Stimulated activated CD4-positive, alpha-beta T cell treated with anti-CD3 and anti-CD28 coated beads, Interleukin-1b, Interleukin-23, amount 100 ng/mL, for 1 hour (primary cell): Measurements from ENCODE around the gene DYRK4.
"Not testable (repeated sequence)": the region's sequence is repeated elsewhere in the genome, so short reads cannot be mapped to it uniquely, and the experiment has no call there.

Experiments used
- DNase-seq, 2 donors: peaks; one replicate each; pipeline ENCODE4 v3.0.0-alpha.2; 2020; ENCODE audit warnings: low read depth in 2 of 2

Gene DYRK4

GRCh38 chr12:4562034-4562657, at the start of gene DYRK4:
Gene DYRK4 (plus strand): TSS chr12:4562208. CDS start chr12:4562246, 38 bp downstream.
- DNase-seq: no peak

GRCh38 chr12:4518106-4518728, 43.8 kb upstream of the DYRK4 start:
- no peak for DNase-seq

- DNase-seq: not testable (repeated sequence)
These were observed 38.6 kb upstream of the DYRK4 start for GRCh38 chr12:4523443-4523842.

- no peak for DNase-seq
These were observed 35.0 kb upstream of the DYRK4 start for GRCh38 chr12:4526923-4527546.

- no peak for DNase-seq
These were observed 31.8 kb upstream of the DYRK4 start for GRCh38 chr12:4530160-4530559.

GRCh38 chr12:4530982-4531586, 30.9 kb upstream of the DYRK4 start:
- no peak for DNase-seq

GRCh38 chr12:4535092-4535491, 26.9 kb upstream of the DYRK4 start:
- no peak for DNase-seq

GRCh38 chr12:4535871-4536270, 26.1 kb upstream of the DYRK4 start:
- no peak for DNase-seq

- DNase-seq: peak; percentile 83 to 87
These were observed 23.5 kb upstream of the DYRK4 start, which contains the start of gene RAD51AP1 for GRCh38 chr12:4538207-4539160. Gene RAD51AP1 (plus strand): TSS chr12:4538890. CDS start chr12:4538940, 50 bp downstream.

GRCh38 chr12:4539167-4539870, 22.7 kb upstream of the DYRK4 start:
- DNase-seq: no peak

GRCh38 chr12:4540170-4540569, 21.8 kb upstream of the DYRK4 start:
- no peak for DNase-seq

- no peak for DNase-seq
These were observed 21.4 kb upstream of the DYRK4 start for GRCh38 chr12:4540638-4541037.

- no peak for DNase-seq
These were observed 16.8 kb upstream of the DYRK4 start for GRCh38 chr12:4545195-4545594.

- DNase-seq: no peak
These were observed 9.8 kb upstream of the DYRK4 start for GRCh38 chr12:4552191-4552590.

GRCh38 chr12:4553943-4554342, 8.1 kb upstream of the DYRK4 start:
- DNase-seq: no peak

GRCh38 chr12:4555804-4556203, 6.2 kb upstream of the DYRK4 start:
- no peak for DNase-seq

GRCh38 chr12:4556735-4557530, 5.1 kb upstream of the DYRK4 start:
- DNase-seq: no peak

GRCh38 chr12:4557586-4557985, 4.4 kb upstream of the DYRK4 start:
- no peak for DNase-seq

GRCh38 chr12:4558171-4558570, 3.8 kb upstream of the DYRK4 start:
- DNase-seq: no peak

- DNase-seq: no peak
These were observed 1.3 kb downstream of the DYRK4 start for GRCh38 chr12:4563336-4563735.
